PC-3 (cell line): Measurements from ENCODE around the gene MROH2A. TPM values are rescaled to one million over a fixed set of nuclear protein-coding genes. Genes with fewer than 3 reads are reported as not detected.

Experiments used
- ATAC-seq: fragments of 200-7000 bp; cut with Tn5 transposase; 2 replicates; pipeline ENCODE4 v1.9.1; 2020; ENCODE audit warnings: mild to moderate bottlenecking, moderate library complexity
- BruUV-seq: library from RNA; stranded (reverse); fragments of 400-500 nt; replicated peaks from 2 replicates; lab custom pipeline; 2021; lab: Mats Ljungman, UMichigan
- CTCF ChIA-PET: fragments of 300-600 bp; sonication (Branson Sonifier 250); formaldehyde crosslinking; loops from one replicate; lab custom pipeline; 2022; ENCODE audit warnings: antibody characterized with exemption; lab: Charles Lee
- POLR2A ChIA-PET: fragments of 300-600 bp; sonication (Branson Sonifier 250); formaldehyde crosslinking; loops from one replicate; lab custom pipeline; 2022; ENCODE audit warnings: antibody characterized with exemption; ENCODE audit not compliant: unreplicated experiment; lab: Charles Lee
- DNase-seq: peaks from one replicate; pipeline ENCODE4 v3.0.0-alpha.2; 2015
- H2AFZ ChIP-seq: fragments of 300-600 bp; sonication (generic); 2 replicates; pipeline ENCODE4 v1.6.0; 2016; ENCODE audit warnings: antibody characterized with exemption, low read length
- H3F3A ChIP-seq: fragments of 300-600 bp; sonication (generic); one replicate; pipeline ENCODE4 v1.6.0; 2017; ENCODE audit warnings: antibody characterized with exemption, low read length, control low read depth, mild to moderate bottlenecking; ENCODE audit not compliant: unreplicated experiment
- H3K27ac ChIP-seq: fragments of 300-600 bp; sonication (generic); 2 replicates; pipeline ENCODE4 v1.5.1; 2016; ENCODE audit warnings: mild to moderate bottlenecking, low read length
- H3K27me3 ChIP-seq: fragments of 300-600 bp; sonication (generic); 2 replicates; pipeline ENCODE4 v1.6.1; 2016; ENCODE audit warnings: low read length, mixed read lengths
- H3K36me3 ChIP-seq: fragments of 300-600 bp; sonication (generic); 2 replicates; pipeline ENCODE4 v1.6.1; 2016; ENCODE audit warnings: low read depth, mixed run types, low read length, mixed read lengths
- H3K4me1 ChIP-seq: fragments of 300-600 bp; sonication (generic); 2 replicates; pipeline ENCODE4 v1.5.1; 2016; ENCODE audit warnings: low read length; ENCODE audit not compliant: insufficient read depth
- H3K4me2 ChIP-seq: fragments of 300-600 bp; sonication (generic); 2 replicates; pipeline ENCODE4 v1.6.0; 2016; ENCODE audit warnings: low read length
- H3K4me3 ChIP-seq: fragments of 300-600 bp; sonication (generic); 2 replicates; pipeline ENCODE4 v1.5.1; 2016; ENCODE audit warnings: mild to moderate bottlenecking, low read length, mixed read lengths
- H3K79me2 ChIP-seq: fragments of 300-600 bp; sonication (generic); 2 replicates; pipeline ENCODE4 v1.6.1; 2017; ENCODE audit warnings: low read length, mixed read lengths
- H3K9ac ChIP-seq: fragments of 300-600 bp; sonication (generic); 2 replicates; pipeline ENCODE4 v1.6.0; 2016; ENCODE audit warnings: mild to moderate bottlenecking, low read length
- H3K9me2 ChIP-seq: fragments of 300-600 bp; sonication (generic); replicated peaks from 2 replicates; pipeline ENCODE4 v1.6.1; 2016; ENCODE audit warnings: mixed run types, low read length, mixed read lengths
- H3K9me3 ChIP-seq: fragments of 300-600 bp; sonication (generic); 2 replicates; pipeline ENCODE4 v1.6.1; 2016; ENCODE audit warnings: low read length, mixed read lengths
- H4K20me1 ChIP-seq: fragments of 300-600 bp; sonication (generic); 2 replicates; pipeline ENCODE4 v1.6.1; 2016; ENCODE audit warnings: low read length, mixed read lengths
- EZH2 ChIP-seq: fragments of 300-600 bp; sonication (generic); IDR thresholded peaks from one replicate; pipeline ENCODE4 v1.6.1; 2017; ENCODE audit warnings: antibody characterized with exemption, mild to moderate bottlenecking, low read length; ENCODE audit not compliant: unreplicated experiment
- EZH2phosphoT487 ChIP-seq: fragments of 300-600 bp; sonication (generic); IDR thresholded peaks from 2 replicates; pipeline ENCODE4 v1.6.1; 2018; ENCODE audit warnings: mild to moderate bottlenecking, antibody characterized with exemption, low read length, borderline replicate concordance
- intact Hi-C: fragments of 100-400 bp; cut with micrococcal nuclease; formaldehyde crosslinking; loops from 2 replicates; pipeline ENCODE4 v1.9.0; 2023
- total RNA-seq: library from RNA; depleted of rRNA; stranded (reverse); fragments of >200 nt; gene quantifications from 2 replicates; pipeline ENCODE4 v1.2.3, GENCODE V29; 2014
- TF ChIP-seq, protein P1 (sequence below): fragments of 300-600 bp; sonication (generic); conservative IDR thresholded peaks from 2 replicates; pipeline ENCODE4 v1.5.1; 2017; ENCODE audit warnings: antibody characterized with exemption, low read depth, mild to moderate bottlenecking, low read length

The MROH2A gene
- total RNA-seq, 1 experiment from 2014 or later = not detected

DNA sequence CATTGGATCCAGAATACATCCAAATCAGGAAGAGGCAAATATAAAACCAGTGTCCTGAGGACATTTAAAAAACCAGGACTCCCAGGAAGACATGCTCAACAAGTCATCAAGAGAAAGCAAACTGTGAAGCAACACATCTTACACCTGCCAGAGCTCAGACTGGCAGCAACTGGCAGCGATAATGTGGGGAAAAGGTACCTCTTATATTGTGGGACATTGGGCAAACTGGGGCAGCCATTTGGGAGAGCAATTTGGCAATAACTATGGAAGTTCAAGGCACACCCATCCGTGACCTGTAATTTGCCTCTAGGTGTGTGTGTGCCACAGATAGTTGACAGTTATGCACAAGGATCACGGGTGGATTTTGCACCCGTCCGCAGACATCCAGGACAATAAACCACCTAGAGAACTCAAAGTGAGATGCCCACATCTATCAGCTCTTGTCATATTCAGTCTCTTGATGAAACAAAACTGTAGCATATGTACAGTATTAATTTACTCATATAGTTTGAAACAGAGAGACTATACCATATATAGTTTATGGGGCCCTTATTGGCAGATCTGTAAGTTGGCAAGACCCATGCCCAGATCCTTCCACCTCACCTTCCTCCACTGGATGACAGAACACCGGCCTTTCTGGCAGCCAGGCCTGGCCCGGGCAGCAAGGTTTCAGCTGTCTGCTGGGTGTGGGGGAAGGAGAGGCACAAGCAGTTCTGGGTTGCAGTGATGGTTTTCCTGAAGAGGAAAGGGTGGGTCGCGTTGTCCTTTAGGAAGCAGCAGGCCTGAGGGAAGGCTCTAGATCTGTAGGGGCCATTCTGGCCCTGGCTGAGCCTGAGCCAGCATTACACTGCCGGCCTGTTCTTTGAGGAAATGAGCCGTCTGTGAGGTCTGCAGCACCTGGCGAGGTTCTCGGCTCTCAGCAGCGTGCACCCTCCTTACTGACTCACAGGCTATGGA is 57.4 kb downstream of the MROH2A start:
- H3F3A ChIP-seq = no peaks in the 10 kb centered on the region
- H3K9me2 ChIP-seq = no peaks in the 10 kb centered on the region
- POLR2A ChIA-PET = no interaction called here
- H3K36me3 ChIP-seq = peaks cover 52% of the 10 kb centered on the region
- H3K4me1 ChIP-seq = 0 out of 2 replicates have a peak, but pooled peaks cover 4% of the 10 kb centered on the region
- H4K20me1 ChIP-seq = peaks cover 37% of the 10 kb centered on the region
- H3K4me2 ChIP-seq = no peak overlapping the region
- H3K4me3 ChIP-seq = no peak overlapping the region
- H3K9ac ChIP-seq = no peak overlapping the region
- CTCF ChIA-PET = no interaction called here
- H3K9me3 ChIP-seq = no peaks in the 10 kb centered on the region
- intact Hi-C loops = no loop called here
- H3K79me2 ChIP-seq = peaks cover 50% of the 10 kb centered on the region
- no peaks in the 10 kb centered on the region for H3K27me3 ChIP-seq
- BruUV-seq = no TSS peak
- ATAC-seq = no peak
- DNase-seq = no peak
- TF ChIP-seq EZH2phosphoT487 (no peak), EZH2 (no peak)
- TF ChIP-seq, protein P1, sequence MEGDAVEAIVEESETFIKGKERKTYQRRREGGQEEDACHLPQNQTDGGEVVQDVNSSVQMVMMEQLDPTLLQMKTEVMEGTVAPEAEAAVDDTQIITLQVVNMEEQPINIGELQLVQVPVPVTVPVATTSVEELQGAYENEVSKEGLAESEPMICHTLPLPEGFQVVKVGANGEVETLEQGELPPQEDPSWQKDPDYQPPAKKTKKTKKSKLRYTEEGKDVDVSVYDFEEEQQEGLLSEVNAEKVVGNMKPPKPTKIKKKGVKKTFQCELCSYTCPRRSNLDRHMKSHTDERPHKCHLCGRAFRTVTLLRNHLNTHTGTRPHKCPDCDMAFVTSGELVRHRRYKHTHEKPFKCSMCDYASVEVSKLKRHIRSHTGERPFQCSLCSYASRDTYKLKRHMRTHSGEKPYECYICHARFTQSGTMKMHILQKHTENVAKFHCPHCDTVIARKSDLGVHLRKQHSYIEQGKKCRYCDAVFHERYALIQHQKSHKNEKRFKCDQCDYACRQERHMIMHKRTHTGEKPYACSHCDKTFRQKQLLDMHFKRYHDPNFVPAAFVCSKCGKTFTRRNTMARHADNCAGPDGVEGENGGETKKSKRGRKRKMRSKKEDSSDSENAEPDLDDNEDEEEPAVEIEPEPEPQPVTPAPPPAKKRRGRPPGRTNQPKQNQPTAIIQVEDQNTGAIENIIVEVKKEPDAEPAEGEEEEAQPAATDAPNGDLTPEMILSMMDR = no peak
- no peak overlapping the region for H2AFZ ChIP-seq
- no peak overlapping the region for H3K27ac ChIP-seq

DNA sequence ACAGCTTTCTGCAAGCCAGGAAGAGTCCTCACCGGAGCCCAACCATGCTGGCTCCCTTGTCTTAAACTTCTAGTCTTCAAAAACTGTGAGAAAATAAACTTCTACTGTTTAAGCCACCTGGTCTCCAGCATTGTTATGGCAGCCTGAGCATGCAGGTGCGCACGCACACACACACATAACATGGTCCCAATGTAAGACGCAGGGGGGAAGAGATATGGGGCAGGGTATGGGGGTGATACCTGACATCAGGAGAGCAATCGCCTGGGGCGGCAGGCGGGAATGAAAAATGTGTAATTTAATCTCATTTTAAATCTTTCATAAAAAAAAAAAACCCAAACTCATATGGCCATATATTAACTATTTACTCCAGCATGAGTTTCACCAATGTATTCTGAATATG is 58.2 kb downstream of the MROH2A start:
- POLR2A ChIA-PET = no interaction called here

More for the DNA sequence above, 58.2 kb downstream of the MROH2A start:
- no peaks in the 10 kb centered on the region for H3F3A ChIP-seq
- peaks cover 58% of the 10 kb centered on the region for H3K79me2 ChIP-seq
- CTCF ChIA-PET = no interaction called here
- TF ChIP-seq, protein P1 = no peak
- no peak for TF ChIP-seq EZH2
- no peak for TF ChIP-seq EZH2phosphoT487
- H3K9me3 ChIP-seq = no peaks in the 10 kb centered on the region
- no peak for DNase-seq
- peaks cover 61% of the 10 kb centered on the region for H3K36me3 ChIP-seq
- H3K4me1 ChIP-seq = 0 out of 2 replicates have a peak, but pooled peaks cover 4% of the 10 kb centered on the region
- BruUV-seq = no TSS peak
- no peak overlapping the region for H2AFZ ChIP-seq
- intact Hi-C loops = no loop called here
- H3K4me2 ChIP-seq = no peak overlapping the region
- H3K9me2 ChIP-seq = no peaks in the 10 kb centered on the region
- peaks cover 46% of the 10 kb centered on the region for H4K20me1 ChIP-seq
- no peak overlapping the region for H3K27ac ChIP-seq
- H3K27me3 ChIP-seq = no peaks in the 10 kb centered on the region
- ATAC-seq = no peak
- H3K9ac ChIP-seq = no peak overlapping the region
- no peak overlapping the region for H3K4me3 ChIP-seq
